GM21529 (cell line): Measurements from ENCODE around the gene OMP.
A peak's percentile ranks its signal among the peaks of the same experiment; 100 is the strongest.
"Not testable (repeated sequence)": the region's sequence is repeated elsewhere in the genome, so short reads cannot be mapped to it uniquely, and the experiment has no call there.

Source experiments
- ATAC-seq: cut with Tn5 transposase; IDR thresholded peaks from one replicate; pipeline ENCODE4 v1.9.1; 2021; ENCODE audit not compliant: unreplicated experiment

The OMP gene

GRCh38 chr11:77102246-77103210 lies at the start of gene OMP:
Gene OMP, plus strand, starts transcription at chr11:77102840. Its CDS starts 0 bp downstream, at chr11:77102840.
- no peak for ATAC-seq

- no peak for ATAC-seq
These were observed 49.2 kb upstream of the OMP start for GRCh38 chr11:77053217-77054015.

GRCh38 chr11:77054084-77054483 lies 48.6 kb upstream of the OMP start:
- no peak for ATAC-seq

GRCh38 chr11:77055101-77055561 lies 47.5 kb upstream of the OMP start:
- ATAC-seq, result no peak

- ATAC-seq, result no peak
These were observed 46.7 kb upstream of the OMP start for GRCh38 chr11:77055913-77056312.

- ATAC-seq, result no peak
These were observed 45.7 kb upstream of the OMP start for GRCh38 chr11:77056814-77057402.

GRCh38 chr11:77057938-77058474 lies 44.6 kb upstream of the OMP start:
- no peak for ATAC-seq

- ATAC-seq, result no peak
These were observed 43.7 kb upstream of the OMP start for GRCh38 chr11:77058900-77059299.

- ATAC-seq, result no peak
These were observed 42.8 kb upstream of the OMP start for GRCh38 chr11:77059806-77060205.

GRCh38 chr11:77060234-77060633 lies 42.4 kb upstream of the OMP start:
- ATAC-seq, result no peak

- ATAC-seq, result not testable (repeated sequence)
These were observed 41.4 kb upstream of the OMP start for GRCh38 chr11:77061258-77061657.

- ATAC-seq, result no peak
These were observed 39.7 kb upstream of the OMP start for GRCh38 chr11:77062924-77063323.

GRCh38 chr11:77063407-77063806 lies 39.2 kb upstream of the OMP start:
- ATAC-seq, result no peak

- ATAC-seq, result no peak
These were observed 38.8 kb upstream of the OMP start for GRCh38 chr11:77063861-77064260.

- no peak for ATAC-seq
These were observed 37.9 kb upstream of the OMP start for GRCh38 chr11:77064648-77065217.

- ATAC-seq, result peak; percentile 10
These were observed 36.8 kb upstream of the OMP start for GRCh38 chr11:77065878-77066228.

GRCh38 chr11:77066229-77067042 lies 36.2 kb upstream of the OMP start, which contains the start of gene CAPN5:
Gene CAPN5, plus strand, starts transcription at chr11:77066971. Its CDS starts 17,916 bp downstream, at chr11:77084887.
- peak; percentile 89 for ATAC-seq

- no peak for ATAC-seq
These were observed 34.7 kb upstream of the OMP start for GRCh38 chr11:77067861-77068443.
